ENCODE measurements around the gene CACNA2D1. TPM values are rescaled to one million over a fixed set of nuclear protein-coding genes. Genes with fewer than 3 reads are reported as not detected.
"Not testable (repeated sequence)": the region's sequence is repeated elsewhere in the genome, so short reads cannot be mapped to it uniquely, and the experiment has no call there.

CACNA2D1 gene
- total RNA-seq, 1 donor from 2014 or later, result 20.6 TPM

DNA sequence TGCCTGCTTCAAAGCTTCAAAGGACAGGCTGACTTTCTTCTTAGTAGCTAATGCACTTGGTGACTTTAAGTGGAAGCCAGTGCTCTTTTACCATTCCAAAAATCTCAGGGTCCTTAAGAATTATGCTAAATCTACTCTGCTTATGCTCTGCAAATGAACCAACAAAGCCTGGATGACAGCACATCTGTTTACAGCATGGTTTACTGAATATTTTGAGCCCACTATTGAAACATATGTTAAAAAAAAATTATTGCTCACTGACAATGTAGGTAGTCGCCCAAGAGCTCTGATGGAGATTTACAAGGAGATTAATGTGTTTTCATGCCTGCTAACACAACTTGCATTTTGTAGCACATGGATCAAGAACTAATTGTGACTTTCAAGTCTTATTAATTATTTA lies 415.5 kb downstream of the CACNA2D1 start:
- DNase-seq, result no peak

- DNase-seq, result no peak
These were observed 421.9 kb downstream of the CACNA2D1 start for GRCh38 chr7:82021713-82022112.

DNA sequence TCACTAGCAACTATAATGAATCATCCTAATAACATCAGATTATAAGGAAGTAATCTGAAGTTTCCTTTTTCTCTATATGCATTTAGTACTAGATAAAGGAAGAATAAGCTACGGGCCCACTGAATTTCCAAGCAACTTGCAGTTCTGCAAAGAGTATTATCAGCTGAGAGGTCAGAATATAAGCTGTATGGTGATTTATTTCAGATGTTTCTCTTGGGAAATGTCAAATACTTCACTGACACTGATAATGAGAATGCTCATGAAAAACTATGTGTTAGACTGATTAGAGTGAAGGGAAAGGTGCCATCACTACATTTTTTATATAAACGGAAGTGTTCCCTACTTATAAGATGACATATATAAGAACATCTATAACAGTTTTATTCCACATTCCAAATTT lies 422.5 kb downstream of the CACNA2D1 start:
- DNase-seq, result no peak

DNA sequence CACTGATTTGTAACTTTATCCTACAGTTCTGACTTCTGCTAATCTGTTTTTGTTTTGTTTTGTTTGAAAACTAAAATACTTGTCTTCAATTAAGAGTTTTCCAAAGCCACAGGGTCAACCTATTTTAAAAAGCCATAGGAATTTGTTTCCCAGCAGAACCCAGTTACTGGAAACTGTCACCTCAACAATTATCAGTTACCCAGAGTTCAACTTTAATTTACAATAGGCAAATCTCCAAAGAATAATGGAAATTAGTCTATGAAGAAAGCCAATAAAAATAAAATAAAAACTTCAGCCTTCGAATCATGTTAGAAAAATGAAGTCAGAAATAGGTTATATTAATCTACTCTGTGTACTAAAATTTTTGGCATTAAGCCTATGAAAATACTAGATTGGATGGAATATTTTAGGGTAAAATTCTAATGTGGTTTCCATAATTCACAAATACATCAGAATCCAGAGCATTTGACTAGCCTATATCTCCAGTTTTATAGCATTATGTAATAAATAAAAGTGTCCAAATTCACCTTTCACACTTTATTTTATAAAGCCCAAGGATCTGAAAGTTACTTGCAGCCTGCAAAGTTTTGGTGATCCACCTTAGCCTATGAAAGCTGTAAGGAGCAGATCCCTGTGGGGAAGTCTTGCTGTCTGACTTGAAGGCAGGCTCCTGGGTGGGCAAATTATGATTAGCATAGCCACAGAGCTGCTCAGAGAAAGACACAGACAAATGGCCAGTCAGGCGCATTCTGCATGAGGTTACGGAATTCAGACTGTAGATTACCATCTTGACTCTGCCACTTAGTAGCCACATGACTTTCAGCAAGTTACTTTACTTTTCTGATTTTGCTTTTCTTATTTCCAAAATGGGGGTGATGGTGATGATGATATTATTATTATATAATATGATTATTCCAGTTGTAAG lies 423.8 kb downstream of the CACNA2D1 start:
- no peak for DNase-seq

DNA sequence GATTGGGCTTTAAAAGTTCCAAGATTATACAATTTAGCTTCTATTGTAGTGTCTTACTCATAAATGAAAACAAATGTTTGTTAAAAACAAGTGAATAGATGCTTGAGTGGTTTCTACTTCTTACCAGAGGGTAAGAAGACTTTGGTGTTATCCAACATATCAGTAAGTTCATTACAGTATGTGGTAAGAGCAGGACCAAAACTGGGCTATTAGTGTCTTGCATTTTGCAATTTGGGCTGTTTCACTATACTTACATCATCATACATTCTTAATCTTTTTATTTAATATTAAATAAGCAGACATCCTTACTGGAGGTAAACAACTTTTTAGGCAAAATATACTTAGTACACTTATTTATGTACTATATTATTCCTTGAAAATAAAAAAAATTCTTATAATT lies 425.4 kb downstream of the CACNA2D1 start:
- no peak for DNase-seq

DNA sequence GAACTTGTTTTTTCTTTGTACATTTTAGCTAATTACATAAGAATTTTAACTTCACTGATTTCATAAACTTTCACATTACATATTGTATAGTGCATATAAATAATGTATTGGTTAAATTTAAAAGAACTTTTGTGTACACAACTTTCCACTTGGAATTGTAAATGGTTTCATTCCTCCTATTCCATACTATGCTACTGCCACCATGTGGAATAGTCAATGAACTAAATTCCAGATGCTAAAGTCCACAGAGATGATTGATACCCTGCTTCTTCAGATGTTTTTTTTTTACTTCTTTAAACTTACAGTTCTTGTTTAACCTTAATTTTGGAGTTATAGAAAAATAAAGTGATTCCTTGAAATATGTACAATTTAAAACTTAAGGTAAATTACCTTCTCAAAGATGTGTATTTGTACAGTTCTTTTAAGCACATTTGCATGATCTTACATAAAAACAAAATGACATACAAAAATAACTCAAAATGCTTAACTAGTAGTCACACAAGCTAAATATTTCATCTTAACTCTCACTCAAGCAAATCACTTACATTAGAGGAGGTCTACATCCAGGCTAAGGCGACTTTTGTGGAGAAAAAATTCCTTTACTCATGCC lies 426.1 kb downstream of the CACNA2D1 start:
- DNase-seq, result peak; percentile 63

DNA sequence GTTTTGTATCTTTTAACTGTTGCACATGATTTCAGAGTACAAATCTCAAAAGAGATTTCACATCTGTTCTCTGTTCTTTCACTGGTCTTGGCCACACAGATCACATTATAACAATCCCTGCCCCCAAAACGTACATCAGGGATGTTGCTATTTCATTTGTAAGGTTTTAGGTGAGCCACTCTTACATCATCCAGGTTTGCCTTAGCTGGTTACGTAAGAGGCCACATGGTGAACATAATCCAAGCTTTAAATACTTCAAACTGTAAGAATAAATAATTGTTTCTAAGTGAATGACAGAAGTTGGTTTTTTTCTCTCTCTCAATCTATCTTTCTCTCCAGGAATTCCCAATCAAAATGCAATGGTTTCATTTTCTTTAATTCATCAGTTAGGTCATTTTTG lies 427.8 kb downstream of the CACNA2D1 start:
- DNase-seq, result no peak

DNA sequence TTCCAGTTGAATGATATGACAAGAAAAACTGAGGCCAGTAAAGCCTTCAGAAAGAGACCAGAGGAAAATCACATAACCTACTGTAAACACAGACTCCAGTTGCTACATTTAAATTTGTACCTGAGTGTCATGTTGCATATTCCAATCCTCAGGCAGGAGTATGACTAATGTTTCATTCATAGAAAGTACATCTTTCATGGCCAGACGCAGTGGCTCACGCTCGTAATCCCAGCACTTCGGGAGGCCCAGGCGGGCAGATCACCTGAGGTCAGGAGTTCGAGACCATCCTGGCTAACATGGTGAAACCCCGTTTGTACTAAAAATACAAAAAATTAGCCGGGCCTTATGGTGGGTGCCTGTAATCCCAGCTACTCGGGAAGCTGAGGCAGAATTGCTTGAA lies 429.0 kb downstream of the CACNA2D1 start:
- not testable (repeated sequence) for DNase-seq

DNA sequence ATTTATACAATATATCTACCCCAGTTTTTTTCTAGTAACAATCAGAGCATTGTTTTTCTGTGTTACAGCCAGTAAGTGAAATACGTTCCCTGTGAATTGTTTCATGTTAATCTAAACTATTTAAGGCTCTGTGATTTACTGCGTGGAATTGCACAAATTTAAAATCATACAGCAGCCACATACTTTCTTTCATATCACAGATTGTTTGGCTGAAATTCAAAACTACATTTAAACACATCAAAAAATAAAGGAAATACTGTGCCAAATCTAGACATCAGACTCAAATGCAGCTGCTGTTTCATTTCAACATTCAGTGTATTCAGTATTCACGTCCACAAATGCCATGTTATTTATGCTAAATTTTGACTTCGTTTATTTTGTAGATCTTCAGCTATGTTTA lies 431.1 kb downstream of the CACNA2D1 start:
- no peak for DNase-seq

DNA sequence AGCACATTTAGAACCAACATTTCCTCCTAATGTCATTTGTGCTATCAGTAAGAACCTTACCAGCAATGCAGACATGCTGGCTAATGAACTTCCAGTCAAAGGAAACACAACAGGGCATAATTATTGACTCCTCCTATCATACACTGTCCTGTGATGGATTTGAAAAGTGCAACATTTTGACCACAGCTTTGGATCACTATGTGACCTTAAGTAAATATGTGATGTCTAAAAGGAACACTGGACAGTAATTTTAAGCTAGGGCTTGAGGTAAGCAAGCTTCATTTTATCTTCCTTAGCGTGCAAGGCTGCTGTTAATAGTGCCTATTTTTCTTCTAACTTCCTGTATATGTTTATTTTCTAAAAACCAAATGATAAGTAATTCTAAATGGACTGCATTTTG lies 433.2 kb downstream of the CACNA2D1 start:
- DNase-seq, result no peak

DNA sequence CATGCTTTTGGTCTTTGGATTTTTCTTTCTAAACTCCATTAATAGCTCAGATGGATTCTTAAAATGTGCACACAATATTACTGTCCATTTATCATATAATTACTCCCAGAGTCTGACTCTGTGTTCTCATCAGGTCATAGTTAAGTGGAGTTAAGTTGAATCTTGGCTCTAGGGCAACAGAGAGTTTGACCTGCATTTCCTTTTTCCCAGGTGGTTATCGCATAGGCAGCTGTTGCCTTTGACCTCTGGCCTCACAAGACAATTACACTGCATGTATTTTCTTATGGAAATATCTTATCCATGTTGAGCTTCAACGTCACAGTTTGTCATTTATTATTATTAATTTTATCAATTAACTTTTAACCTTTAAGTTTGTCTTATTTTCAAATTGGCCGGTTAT lies 436.3 kb downstream of the CACNA2D1 start:
- peak; percentile 23 for DNase-seq

DNA sequence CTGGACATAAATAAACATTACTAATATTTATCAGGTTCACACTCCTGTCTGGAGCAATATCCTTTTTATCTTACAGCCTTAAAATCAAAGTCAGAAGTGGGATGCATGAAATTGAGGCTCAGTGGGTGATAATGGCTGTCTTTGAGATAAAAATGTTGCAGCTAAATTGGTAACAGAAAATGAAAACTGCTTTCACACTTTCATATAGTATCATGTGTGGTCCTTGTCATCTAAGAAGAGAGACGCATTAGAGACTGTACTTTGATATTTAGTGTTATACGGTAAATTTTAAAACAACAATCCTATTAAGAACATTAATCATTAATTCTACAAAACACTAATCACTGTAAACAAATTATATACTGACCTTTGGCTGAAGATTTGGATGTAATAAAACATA lies 438.5 kb downstream of the CACNA2D1 start:
- no peak for DNase-seq

DNA sequence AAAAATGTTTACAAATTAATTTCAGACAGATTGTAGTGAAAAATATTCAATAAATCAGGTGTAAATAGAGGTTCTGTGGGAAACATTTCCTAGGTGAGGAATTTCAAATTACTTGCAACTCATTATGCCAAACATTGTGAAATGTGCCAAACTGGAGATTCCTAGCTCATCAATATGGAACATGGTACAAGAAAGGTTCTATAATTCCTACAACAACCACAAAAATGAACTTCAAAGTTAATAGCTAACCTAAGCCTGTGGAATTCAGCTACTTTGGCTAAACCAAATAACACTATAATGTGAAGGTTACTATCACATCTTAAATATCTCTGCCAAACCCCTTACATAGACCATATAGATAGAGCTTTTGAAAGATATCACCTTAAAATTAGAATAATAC lies 450.4 kb downstream of the CACNA2D1 start:
- DNase-seq, result no peak

DNA sequence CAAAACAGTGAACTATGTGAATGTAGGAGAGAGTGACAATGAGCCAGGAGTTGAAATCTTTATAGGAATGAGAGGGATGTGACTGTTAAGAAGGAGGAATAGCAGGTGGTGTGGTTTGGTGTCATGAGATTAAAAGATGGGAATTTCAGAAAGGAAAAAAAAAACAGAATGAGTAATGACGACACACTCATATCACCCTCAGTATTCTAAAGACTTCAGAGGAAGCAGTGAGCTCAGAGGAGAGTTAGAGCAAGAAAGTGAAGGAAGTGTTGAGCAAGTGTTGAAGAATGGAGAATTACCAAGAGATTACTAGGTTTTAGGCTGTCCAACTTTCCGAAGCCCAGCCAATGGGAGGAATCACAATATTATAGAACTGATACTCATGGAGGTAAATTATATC lies 453.2 kb downstream of the CACNA2D1 start:
- DNase-seq, result peak; percentile 1

- DNase-seq, result no peak
These were observed 456.7 kb downstream of the CACNA2D1 start for GRCh38 chr7:81986723-81987470.

- DNase-seq, result no peak
These were observed 460.2 kb downstream of the CACNA2D1 start for GRCh38 chr7:81983406-81983805.

GRCh38 chr7:81973117-81973516 lies 470.5 kb downstream of the CACNA2D1 start:
- DNase-seq, result no peak

DNA sequence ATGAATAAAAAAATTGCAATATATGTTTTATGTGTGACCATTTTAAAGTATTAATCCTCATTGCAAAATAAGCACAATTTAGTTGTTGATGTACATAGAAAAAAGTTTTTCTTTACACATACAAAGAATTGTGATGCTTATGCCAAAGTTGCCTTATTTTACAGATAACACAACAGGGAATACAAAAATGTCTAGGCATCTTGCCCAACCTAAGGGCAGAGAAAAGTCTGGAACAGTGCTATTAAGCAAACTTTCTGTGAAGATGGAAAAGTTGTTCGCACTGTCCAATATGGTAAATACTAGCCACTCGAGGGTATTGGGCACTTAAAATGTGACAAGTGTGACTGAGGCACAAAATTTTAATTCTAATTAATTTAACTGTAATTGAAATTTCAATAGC lies 483.6 kb downstream of the CACNA2D1 start:
- DNase-seq, result no peak

GRCh38 chr7:81957517-81957916 lies 486.1 kb downstream of the CACNA2D1 start:
- no peak for DNase-seq

GRCh38 chr7:81956520-81956919 lies 487.1 kb downstream of the CACNA2D1 start:
- peak; percentile 79 for DNase-seq

- no peak for DNase-seq
These were observed 494.3 kb downstream of the CACNA2D1 start for GRCh38 chr7:81949306-81949705.

- no peak for DNase-seq
These were observed 499.5 kb downstream of the CACNA2D1 start for GRCh38 chr7:81944058-81944457.

DNA sequence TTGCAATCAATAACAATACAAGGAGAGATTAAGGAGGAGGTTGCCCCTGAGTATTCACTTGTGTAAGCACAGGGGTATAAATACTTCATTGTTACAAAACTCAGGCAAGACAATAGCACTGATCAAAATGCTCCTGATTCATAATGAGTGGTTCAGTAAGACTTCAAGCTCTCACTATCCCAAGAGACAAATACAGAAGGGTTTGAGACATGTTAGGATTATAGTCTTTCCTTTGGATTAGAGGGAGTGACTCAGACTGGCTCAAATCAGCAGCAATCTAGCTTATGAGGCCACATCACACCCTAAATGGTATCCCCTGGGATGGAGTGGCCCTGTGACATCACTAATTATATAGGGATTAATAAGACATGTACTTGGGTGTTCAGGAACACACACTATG lies 506.5 kb downstream of the CACNA2D1 start:
- peak; percentile 5 for DNase-seq
